GM12891 (cell line): Measurements from ENCODE around the gene AHNAK2.

ENCODE experiments used
- PAX5 ChIP-seq: IDR thresholded peaks from 2 replicates; pipeline ENCODE4 v1.6.1; 2011; ENCODE audit warnings: low read length, moderate library complexity, mild to moderate bottlenecking; ENCODE audit not compliant: insufficient read depth, severe bottlenecking
- POLR2A ChIP-seq: IDR thresholded peaks from 2 replicates; pipeline ENCODE4 v1.6.1; 2011; ENCODE audit warnings: low read depth, low read length, control low read depth
- POLR2AphosphoS5 ChIP-seq: IDR thresholded peaks from 2 replicates; pipeline ENCODE4 v1.6.1; 2011; ENCODE audit warnings: low read depth, low read length, control low read depth
- POU2F2 ChIP-seq: IDR thresholded peaks from 2 replicates; pipeline ENCODE4 v1.6.1; 2011; ENCODE audit warnings: low read depth, mild to moderate bottlenecking, control low read depth, low read length, moderate library complexity
- SPI1 ChIP-seq: IDR thresholded peaks from 2 replicates; pipeline ENCODE4 v1.6.1; 2011; ENCODE audit warnings: low read depth, low read length, control low read depth

DNA sequence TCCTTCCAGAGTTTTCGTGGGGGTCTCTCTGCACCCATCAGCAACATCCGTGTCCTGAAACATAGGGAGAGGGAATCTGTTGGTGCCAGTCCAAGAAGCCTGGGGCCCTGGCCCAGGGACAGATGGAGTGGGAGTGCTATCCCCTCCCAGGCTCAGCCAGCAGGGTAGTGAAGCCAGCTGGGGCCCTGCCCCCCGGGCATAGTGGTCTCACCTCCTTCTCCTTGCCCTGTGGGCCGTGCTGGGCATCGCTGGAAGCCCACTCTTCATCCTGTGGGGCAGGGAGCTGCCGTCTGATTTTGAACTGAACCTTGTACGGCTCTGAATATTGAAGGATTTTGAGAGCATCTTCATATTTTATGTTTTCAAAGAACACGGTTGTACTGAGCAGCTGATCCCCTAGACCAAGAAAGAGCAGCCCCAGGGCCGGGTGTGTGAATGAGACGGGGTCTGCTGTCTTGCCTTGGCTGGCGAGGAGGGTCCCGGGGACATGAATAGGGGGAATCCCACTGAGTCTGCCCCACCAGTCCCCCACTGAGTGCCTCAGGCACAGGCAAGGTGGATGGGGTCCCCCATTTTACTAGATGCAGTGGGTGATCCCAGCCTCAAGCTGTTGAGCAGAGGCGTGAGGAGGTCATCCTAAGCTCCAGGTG, 23.3 kb downstream of the AHNAK2 start:
- no peak for TF ChIP-seq POLR2A
- no peak for TF ChIP-seq POLR2AphosphoS5
- TF ChIP-seq SPI1: no peak
- no peak for TF ChIP-seq PAX5
- no peak for TF ChIP-seq POU2F2
